ENCODE results near the gene VPS13A. TPM values are rescaled to one million over a fixed set of nuclear protein-coding genes. Genes with fewer than 3 reads are reported as not detected.

VPS13A gene
- total RNA-seq, 2 experiments from 2014 or later: 27.0 to 44.6 TPM

- intact Hi-C loops (cut with micrococcal nuclease; ENCODE audit: unreplicated experiment): no loop called here
These were observed 45.9 kb upstream of the VPS13A start for GRCh38 chr9:77131399-77131798.

GRCh38 chr9:77133011-77133410 lies 44.3 kb upstream of the VPS13A start:
- BruUV-seq (replicated peaks): no TSS peak
- CTCF ChIA-PET (ENCODE audit: unreplicated experiment): no interaction called here
- H3K4me1 ChIP-seq (ENCODE audit: insufficient read depth, low read length, poor library complexity, severe bottlenecking): no peaks in the 10 kb centered on the region

More at GRCh38 chr9:77131399-77131798, 45.9 kb upstream of the VPS13A start:
- Histone ChIP-seq H3K9me3 (ENCODE audit: low read length) (no peaks in the 10 kb centered on the region), H3K27ac (ENCODE audit: low read depth, low read length, poor library complexity, severe bottlenecking) (no peak overlapping the region), H3K4me3 (ENCODE audit: low read depth, low read length, poor library complexity, severe bottlenecking) (no peak overlapping the region), H4K20me1 (ENCODE audit: insufficient read depth, low read length) (no peaks in the 10 kb centered on the region), H3K9me2 (ENCODE audit: insufficient read depth, low read length) (no peaks in the 10 kb centered on the region), H3K4me2 (ENCODE audit: low read length) (no peak overlapping the region), H3K79me2 (ENCODE audit: insufficient read depth, low read depth, low read length) (no peaks in the 10 kb centered on the region), H3K4me1 (ENCODE audit: insufficient read depth, low read length, poor library complexity, severe bottlenecking) (no peaks in the 10 kb centered on the region), H3K36me3 (ENCODE audit: insufficient read depth, low read length) (no peaks in the 10 kb centered on the region), H2AFZ (ENCODE audit: low read length) (no peak overlapping the region)
- ChIA-PET CTCF (ENCODE audit: unreplicated experiment) (no interaction called here), POLR2A (interaction anchor here (0.8 kb wide), 1 partner anchor 9 kb away, joined by 3 read pairs; no protein-coding TSS in a partner anchor)
- no TSS peak for BruUV-seq (replicated peaks)
- TF ChIP-seq EZH2phosphoT487 (IDR thresholded peaks at IDR 0.05; ENCODE audit: borderline replicate concordance, low read depth, low read length) (no peak), CTCF (conservative IDR thresholded peaks at IDR 0.05; ENCODE audit: low read length) (no peak)
- DNase-seq (ENCODE audit: low spot score): no peak

More at GRCh38 chr9:77133011-77133410, 44.3 kb upstream of the VPS13A start:
- POLR2A ChIA-PET: interaction anchor here (0.6 kb wide), 1 partner anchor 449 kb away, joined by 3 read pairs; no protein-coding TSS in a partner anchor
- intact Hi-C loops (cut with micrococcal nuclease; ENCODE audit: unreplicated experiment): no loop called here
- no peaks in the 10 kb centered on the region for H3K36me3 ChIP-seq (ENCODE audit: insufficient read depth, low read length)
- no peaks in the 10 kb centered on the region for H4K20me1 ChIP-seq (ENCODE audit: insufficient read depth, low read length)
- TF ChIP-seq CTCF (conservative IDR thresholded peaks at IDR 0.05; ENCODE audit: low read length) (no peak), EZH2phosphoT487 (IDR thresholded peaks at IDR 0.05; ENCODE audit: borderline replicate concordance, low read depth, low read length) (no peak)
- no peak overlapping the region for H3K4me2 ChIP-seq (ENCODE audit: low read length)
- H3K79me2 ChIP-seq (ENCODE audit: insufficient read depth, low read depth, low read length): no peaks in the 10 kb centered on the region
- no peaks in the 10 kb centered on the region for H3K9me3 ChIP-seq (ENCODE audit: low read length)
- DNase-seq (ENCODE audit: low spot score): no peak
- H3K27ac ChIP-seq (ENCODE audit: low read depth, low read length, poor library complexity, severe bottlenecking): no peak overlapping the region
- H3K9me2 ChIP-seq (ENCODE audit: insufficient read depth, low read length): no peaks in the 10 kb centered on the region
- H3K4me3 ChIP-seq (ENCODE audit: low read depth, low read length, poor library complexity, severe bottlenecking): no peak overlapping the region
- H2AFZ ChIP-seq (ENCODE audit: low read length): no peak overlapping the region
